RWPE2 (cell line): Measurements from ENCODE around the gene ADAMTSL1.
A peak's percentile ranks its signal among the peaks of the same experiment; 100 is the strongest.

Experiments used
- ATAC-seq: fragments of 200-7000 bp; cut with Tn5 transposase; 3 replicates; pipeline ENCODE4 v1.9.1; 2021; ENCODE audit warnings: low read depth
- DNase-seq: peaks from one replicate; pipeline ENCODE4 v3.0.0-alpha.2; 2020; ENCODE audit warnings: low spot score
- H3K27ac ChIP-seq: fragments of 450-650 bp; 2 replicates; pipeline ENCODE4 v1.5.1; 2017; ENCODE audit warnings: mild to moderate bottlenecking; ENCODE audit not compliant: poor library complexity, severe bottlenecking
- H3K27me3 ChIP-seq: fragments of 250-450 bp; sonication (Bioruptor Pico); 2 replicates; pipeline ENCODE4 v1.5.1; 2021; ENCODE audit warnings: mild to moderate bottlenecking, moderate library complexity; ENCODE audit not compliant: insufficient read depth, poor library complexity, severe bottlenecking
- H3K36me3 ChIP-seq: fragments of 250-450 bp; sonication (Bioruptor Pico); 2 replicates; pipeline ENCODE4 v1.5.1; 2020; ENCODE audit warnings: low read depth, mild to moderate bottlenecking, moderate library complexity
- H3K4me1 ChIP-seq: fragments of 250-450 bp; sonication (Bioruptor Pico); 2 replicates; pipeline ENCODE4 v1.5.1; 2021; ENCODE audit warnings: mild to moderate bottlenecking, moderate library complexity; ENCODE audit not compliant: insufficient read depth, poor library complexity, severe bottlenecking
- H3K4me3 ChIP-seq: fragments of 250-450 bp; sonication (Bioruptor Pico); 2 replicates; pipeline ENCODE4 v1.5.1; 2021; ENCODE audit warnings: mild to moderate bottlenecking, moderate library complexity; ENCODE audit not compliant: severe bottlenecking
- H3K9me3 ChIP-seq: fragments of 250-450 bp; sonication (Bioruptor Pico); 2 replicates; pipeline ENCODE4 v1.5.1; 2021; ENCODE audit warnings: mild to moderate bottlenecking, moderate library complexity; ENCODE audit not compliant: severe bottlenecking
- CTCF ChIP-seq: fragments of 450-650 bp; IDR thresholded peaks from one replicate; pipeline ENCODE4 v1.5.1; 2017; ENCODE audit warnings: mild to moderate bottlenecking, moderate library complexity; ENCODE audit not compliant: poor library complexity, severe bottlenecking

The ADAMTSL1 gene

GRCh38 chr9:18881758-18882157, 407.8 kb downstream of the ADAMTSL1 start:
- no peak for TF ChIP-seq CTCF
- no peak for ATAC-seq
- no peak overlapping the region for H3K4me3 ChIP-seq

GRCh38 chr9:18887546-18887945, 413.6 kb downstream of the ADAMTSL1 start:
- H3K27me3 ChIP-seq: no peaks in the 10 kb centered on the region
- no peaks in the 10 kb centered on the region for H3K4me1 ChIP-seq
- DNase-seq (no peak), ATAC-seq (no peak)
- no peak overlapping the region for H3K4me3 ChIP-seq
- TF ChIP-seq CTCF: no peak
- no peaks in the 10 kb centered on the region for H3K36me3 ChIP-seq
- H3K9me3 ChIP-seq: no peaks in the 10 kb centered on the region
- H3K27ac ChIP-seq: no peak overlapping the region

More at GRCh38 chr9:18881758-18882157, 407.8 kb downstream of the ADAMTSL1 start:
- no peaks in the 10 kb centered on the region for H3K36me3 ChIP-seq
- H3K27me3 ChIP-seq: no peaks in the 10 kb centered on the region
- no peak for DNase-seq
- no peak overlapping the region for H3K27ac ChIP-seq
- H3K9me3 ChIP-seq: no peaks in the 10 kb centered on the region
- no peaks in the 10 kb centered on the region for H3K4me1 ChIP-seq

- no peak for TF ChIP-seq CTCF
- ATAC-seq (no peak), DNase-seq (no peak)
- H3K9me3 ChIP-seq: no peaks in the 10 kb centered on the region
- H3K4me3 ChIP-seq: no peak overlapping the region
- no peaks in the 10 kb centered on the region for H3K4me1 ChIP-seq
- no peak overlapping the region for H3K27ac ChIP-seq
- no peaks in the 10 kb centered on the region for H3K36me3 ChIP-seq
- H3K27me3 ChIP-seq: no peaks in the 10 kb centered on the region
Measured at GRCh38 chr9:18888290-18888689, 414.3 kb downstream of the ADAMTSL1 start.

GRCh38 chr9:18889550-18889949, 415.6 kb downstream of the ADAMTSL1 start:
- DNase-seq (no peak), ATAC-seq (no peak)
- Histone ChIP-seq H3K4me1 (no peaks in the 10 kb centered on the region), H3K36me3 (no peaks in the 10 kb centered on the region), H3K9me3 (no peaks in the 10 kb centered on the region), H3K27ac (no peak overlapping the region), H3K27me3 (no peaks in the 10 kb centered on the region), H3K4me3 (no peak overlapping the region)
- no peak for TF ChIP-seq CTCF

- Histone ChIP-seq H3K27me3 (no peaks in the 10 kb centered on the region), H3K4me3 (no peak overlapping the region), H3K36me3 (no peaks in the 10 kb centered on the region), H3K9me3 (no peaks in the 10 kb centered on the region), H3K4me1 (no peaks in the 10 kb centered on the region), H3K27ac (no peak overlapping the region)
- DNase-seq (no peak), ATAC-seq (peak; percentile 84)
- no peak for TF ChIP-seq CTCF
Measured at GRCh38 chr9:18890372-18890771, 416.4 kb downstream of the ADAMTSL1 start.
